GM21390 (cell line): ENCODE measurements around the gene PMM2.
"Not testable (repeated sequence)": the region's sequence is repeated elsewhere in the genome, so short reads cannot be mapped to it uniquely, and the experiment has no call there.

ENCODE experiments used
- ATAC-seq: cut with Tn5 transposase; IDR thresholded peaks from one replicate; pipeline ENCODE4 v1.9.1; 2021; ENCODE audit not compliant: unreplicated experiment

PMM2 gene

GRCh38 chr16:8797364-8798173 lies at the start of gene PMM2, which contains the start of gene TMEM186:
Gene PMM2 (plus strand): TSS chr16:8797839. CDS start chr16:8797883, 44 bp downstream.
Gene TMEM186 (minus strand): TSS chr16:8797639. CDS start chr16:8797614, 25 bp downstream.
- ATAC-seq, result peak; percentile 96

DNA sequence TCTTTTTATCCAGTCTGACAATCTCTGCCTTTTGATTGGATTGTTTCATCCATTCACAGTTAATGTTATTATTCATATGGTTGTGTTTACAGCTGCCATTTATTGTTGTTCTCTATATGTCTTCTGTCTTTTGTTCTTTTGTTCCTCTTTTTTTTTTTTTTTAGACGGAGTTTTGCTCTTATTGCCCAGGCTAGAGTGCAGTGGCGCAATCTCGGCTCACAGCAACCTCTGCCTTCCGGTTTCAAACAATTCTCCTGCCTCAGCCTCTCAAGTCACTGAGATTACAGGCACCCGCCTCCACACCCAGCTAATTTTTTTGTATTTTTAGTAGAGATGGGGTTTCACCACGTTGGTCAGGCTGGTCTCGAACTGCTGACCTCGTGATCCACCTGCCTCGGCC lies 48.7 kb upstream of the PMM2 start:
- not testable (repeated sequence) for ATAC-seq

DNA sequence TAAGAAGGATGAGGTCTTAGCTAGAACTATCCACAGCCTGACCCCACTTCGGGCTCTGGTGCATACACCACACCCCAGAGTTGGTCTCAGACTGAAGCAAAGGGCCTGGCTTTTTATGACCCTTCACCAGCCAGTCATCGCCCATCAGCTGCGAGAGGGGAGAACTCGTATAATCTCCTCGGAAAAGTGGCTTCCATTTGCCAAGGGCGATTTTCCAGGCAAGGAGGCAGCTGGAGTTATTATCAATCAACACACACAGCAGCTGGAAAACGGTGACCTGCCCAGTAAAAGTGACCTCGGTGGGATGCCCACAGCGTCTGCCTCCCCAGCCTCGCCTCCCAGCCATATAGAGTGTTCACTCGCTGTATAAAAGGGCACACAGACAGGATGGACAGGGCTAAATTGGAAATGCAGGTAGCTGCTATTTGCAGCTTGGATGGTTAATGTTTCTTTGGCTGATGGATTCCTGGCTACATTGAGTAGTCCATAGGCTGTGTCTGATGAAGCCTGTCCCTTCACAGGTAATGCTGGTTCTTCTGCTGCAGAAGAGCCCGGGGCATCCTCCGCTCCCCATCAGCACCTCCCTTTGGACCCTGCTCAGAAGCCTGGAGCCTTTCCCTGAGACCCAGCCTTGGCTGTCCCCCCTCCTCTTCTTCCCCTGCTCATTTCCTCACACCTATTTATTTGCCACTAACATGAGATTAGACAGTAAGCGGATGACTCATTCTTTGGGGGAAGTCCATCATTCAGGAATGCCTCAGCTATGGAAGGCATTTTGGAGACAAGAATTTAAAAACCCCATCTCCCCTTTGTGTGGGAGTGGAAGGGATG lies 45.9 kb upstream of the PMM2 start:
- no peak for ATAC-seq

DNA sequence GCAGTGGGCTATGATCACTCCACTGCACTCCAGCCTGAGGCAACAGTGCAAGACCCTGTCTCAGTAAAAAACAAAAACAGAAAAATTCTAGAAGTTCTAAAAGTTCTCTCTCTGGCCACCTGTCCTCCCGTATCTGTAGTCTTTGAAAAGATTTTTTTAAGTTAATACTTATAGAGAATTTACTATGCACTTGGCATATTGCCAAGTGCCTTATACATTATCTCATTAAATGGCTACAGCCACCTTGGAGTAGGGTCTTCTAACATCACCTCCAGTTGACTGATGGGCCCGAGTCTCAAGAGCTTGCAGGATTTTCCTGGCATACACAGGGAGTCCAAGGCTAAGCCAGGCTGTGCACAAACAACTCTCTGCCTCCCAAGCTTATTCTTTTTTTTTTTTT lies 44.9 kb upstream of the PMM2 start:
- ATAC-seq, result no peak

- no peak for ATAC-seq
Observed at GRCh38 chr16:8753416-8754054, 44.1 kb upstream of the PMM2 start.

GRCh38 chr16:8756755-8757154 lies 40.9 kb upstream of the PMM2 start:
- no peak for ATAC-seq

DNA sequence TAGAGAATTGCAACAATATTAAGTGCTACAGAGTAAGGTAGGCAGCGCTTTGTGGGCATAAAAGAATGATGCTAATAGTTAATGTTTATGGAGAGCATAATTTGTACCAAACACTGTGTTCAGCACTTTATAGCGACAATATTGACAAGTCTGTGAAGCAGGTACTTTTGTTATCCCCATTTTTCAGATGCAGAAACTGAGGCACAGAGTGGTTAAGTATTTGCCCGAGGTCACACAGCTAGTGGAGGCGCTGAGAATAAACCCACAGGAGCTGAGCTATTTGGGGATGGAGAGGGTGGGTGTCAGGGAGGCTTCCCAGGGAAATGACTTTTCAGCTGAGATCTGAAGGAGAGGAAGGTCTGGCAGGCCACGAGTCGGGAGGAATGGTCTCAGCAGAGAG lies 39.6 kb upstream of the PMM2 start:
- ATAC-seq, result no peak

- no peak for ATAC-seq
Observed at GRCh38 chr16:8760021-8760420, 37.6 kb upstream of the PMM2 start.

GRCh38 chr16:8761078-8761477 lies 36.6 kb upstream of the PMM2 start:
- no peak for ATAC-seq

DNA sequence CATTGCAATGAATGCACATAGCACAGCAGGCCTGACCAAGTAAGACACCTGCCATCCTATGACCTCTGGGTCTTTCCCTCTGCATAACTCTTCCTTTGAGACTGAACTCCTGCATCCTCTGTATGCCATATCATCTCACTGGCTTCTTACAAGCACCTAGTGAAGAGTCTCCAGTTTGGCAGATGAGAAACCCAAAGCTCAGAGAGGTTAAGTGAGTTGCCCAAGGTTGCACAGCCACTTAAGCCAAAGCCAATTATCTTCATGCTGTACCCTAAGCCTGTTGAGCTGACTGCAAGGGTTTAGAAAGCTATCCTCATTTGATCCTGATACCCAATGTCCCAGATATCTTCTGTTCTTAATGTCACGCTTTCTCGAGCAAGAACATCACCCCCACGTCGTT lies 35.4 kb upstream of the PMM2 start:
- no peak for ATAC-seq

- ATAC-seq, result no peak
Observed at GRCh38 chr16:8763083-8763482, 34.6 kb upstream of the PMM2 start.

DNA sequence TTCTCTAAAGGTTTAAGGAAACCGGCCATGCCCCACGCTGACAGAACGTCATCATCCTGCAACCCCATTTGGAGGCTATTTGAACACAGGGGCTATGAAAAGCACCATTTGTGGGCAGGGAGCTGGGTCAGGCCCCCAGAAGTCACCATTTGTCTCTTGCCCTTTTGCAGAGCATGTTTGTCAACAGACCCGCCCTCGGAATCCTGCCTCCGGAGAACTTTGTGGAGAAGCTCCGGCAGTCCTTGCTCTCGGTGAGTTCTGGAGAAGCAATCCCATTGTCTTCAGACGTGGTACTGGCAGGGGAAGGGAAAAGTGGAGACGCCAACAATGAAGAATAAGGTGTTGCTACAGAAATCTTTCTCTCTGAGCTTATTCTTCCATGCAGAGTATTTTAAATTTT lies 33.7 kb upstream of the PMM2 start:
- ATAC-seq, result no peak

GRCh38 chr16:8764525-8765250 lies 33.0 kb upstream of the PMM2 start:
- no peak for ATAC-seq

DNA sequence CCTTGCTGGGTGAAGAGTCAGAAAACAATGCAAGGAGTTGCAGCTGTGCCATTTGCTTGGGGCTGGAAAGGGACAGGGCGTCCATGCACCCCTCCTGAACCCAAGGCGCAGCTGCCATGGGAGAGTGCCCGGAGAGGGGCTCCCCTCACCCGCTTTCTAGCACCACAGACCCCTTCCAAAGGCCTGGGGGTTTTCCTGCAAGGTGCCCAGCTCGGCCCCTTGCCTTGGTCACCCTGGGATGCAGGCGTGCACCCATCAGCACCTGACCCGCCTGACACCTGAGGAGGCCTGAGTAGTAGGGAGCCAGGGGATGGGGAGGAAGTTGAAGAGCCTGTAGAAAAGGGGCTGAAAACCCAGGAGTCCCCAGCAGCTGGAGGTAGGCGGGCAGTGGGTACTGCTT lies 30.5 kb upstream of the PMM2 start:
- ATAC-seq, result no peak

DNA sequence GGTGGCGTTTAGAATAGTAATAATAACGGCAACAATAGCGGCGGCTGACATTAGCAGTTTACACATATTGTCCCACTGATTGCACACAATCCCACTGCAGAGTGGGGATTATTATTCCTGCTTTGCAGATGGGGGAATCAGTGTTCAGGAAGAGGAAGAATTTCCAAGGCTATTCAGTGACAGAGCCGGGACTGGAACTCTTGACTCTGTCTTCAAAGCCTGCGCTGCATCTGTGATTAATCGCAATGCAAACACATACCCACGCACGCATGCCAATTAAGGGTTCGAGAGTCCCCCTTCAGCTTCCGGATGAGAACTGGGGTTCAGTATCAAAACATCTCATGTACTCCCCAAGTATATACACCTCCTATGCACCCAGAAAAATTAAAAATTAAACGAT lies 29.4 kb upstream of the PMM2 start:
- ATAC-seq, result no peak

GRCh38 chr16:8768692-8769091 lies 28.9 kb upstream of the PMM2 start:
- ATAC-seq, result no peak

- no peak for ATAC-seq
Observed at GRCh38 chr16:8773537-8773936, 24.1 kb upstream of the PMM2 start.

- no peak for ATAC-seq
Observed at GRCh38 chr16:8774208-8774607, 23.4 kb upstream of the PMM2 start.

DNA sequence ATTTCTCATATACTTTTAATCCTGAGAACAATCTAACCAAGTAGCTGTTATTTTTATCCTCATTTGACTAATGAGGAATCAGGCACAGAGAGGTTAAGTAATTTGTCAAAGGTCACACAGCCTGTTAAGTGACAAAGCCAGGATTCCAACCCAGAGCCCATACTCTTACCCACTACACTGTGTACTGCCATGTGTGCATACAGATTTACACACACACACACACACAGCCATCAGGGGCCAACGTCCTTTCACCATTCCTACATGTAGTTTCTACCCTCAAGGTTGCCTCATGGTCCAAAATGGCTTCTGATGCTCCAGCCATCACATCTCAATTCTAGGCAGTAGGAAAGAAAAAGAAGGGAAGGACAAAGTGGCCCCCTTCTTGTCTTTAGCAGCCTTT lies 22.3 kb upstream of the PMM2 start:
- ATAC-seq, result no peak

- ATAC-seq, result no peak
Observed at GRCh38 chr16:8776129-8776584, 21.5 kb upstream of the PMM2 start.

DNA sequence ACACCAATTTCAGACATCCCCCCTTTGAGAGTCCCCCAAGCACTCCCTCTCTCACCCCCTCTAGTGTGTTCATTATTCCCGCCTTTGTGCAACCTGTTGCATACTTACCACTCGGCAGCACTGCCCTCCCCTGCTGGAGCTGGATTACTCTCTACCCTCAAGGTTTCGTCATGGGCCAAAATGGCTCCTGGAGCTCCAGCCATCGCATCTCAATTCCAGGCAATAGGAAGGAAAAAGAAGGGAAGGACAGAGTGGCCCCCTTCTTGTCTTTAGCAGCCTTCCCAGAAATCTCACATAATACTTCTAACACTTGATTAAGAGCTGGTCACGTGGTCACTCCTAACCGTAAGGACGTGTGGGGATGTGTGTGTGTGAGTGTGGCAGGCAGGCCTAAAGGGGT lies 20.4 kb upstream of the PMM2 start:
- no peak for ATAC-seq
